ENCODE measurements around the gene CHST15. TPM values are rescaled to one million over a fixed set of nuclear protein-coding genes. Genes with fewer than 3 reads are reported as not detected.

The CHST15 gene
- polyA plus RNA-seq, 1 donor from 2014 or later, result 0.79 TPM

- H4K20me1 ChIP-seq (ENCODE audit: insufficient read depth), result no peaks in the 10 kb centered on the region
- H3K36me3 ChIP-seq (ENCODE audit: insufficient read depth, low read length), result no peaks in the 10 kb centered on the region
- H3K4me3 ChIP-seq (ENCODE audit: low read length), result no peak overlapping the region
- no peaks in the 10 kb centered on the region for H3K9me3 ChIP-seq (ENCODE audit: low read length)
- no peaks in the 10 kb centered on the region for H3F3A ChIP-seq (ENCODE audit: insufficient read depth, low read length, poor library complexity, severe bottlenecking)
- H2AFZ ChIP-seq (ENCODE audit: low read depth, low read length), result no peak overlapping the region
- TF ChIP-seq EP300 (conservative IDR thresholded peaks at IDR 0.05; ENCODE audit: poor library complexity, severe bottlenecking) (no peak), SMC3 (conservative IDR thresholded peaks at IDR 0.05; ENCODE audit: poor library complexity) (no peak), CTCF (IDR thresholded peaks at IDR 0.05; ENCODE audit: poor library complexity, severe bottlenecking) (no peak), TAF1 (IDR thresholded peaks at IDR 0.05; ENCODE audit: low read depth) (no peak), RAD21 (conservative IDR thresholded peaks at IDR 0.05) (no peak), POLR2AphosphoS5 (IDR thresholded peaks at IDR 0.05) (no peak), MXI1 (conservative IDR thresholded peaks at IDR 0.05; ENCODE audit: poor library complexity, severe bottlenecking) (no peak), EZH2 (IDR thresholded peaks at IDR 0.05; ENCODE audit: borderline replicate concordance, insufficient read depth, low read length, poor library complexity, severe bottlenecking) (no peak), REST (IDR thresholded peaks at IDR 0.05; ENCODE audit: borderline replicate concordance) (no peak)
- H3K27me3 ChIP-seq (ENCODE audit: insufficient read depth, low read depth, low read length), result no peaks in the 10 kb centered on the region
- H3K4me2 ChIP-seq (ENCODE audit: low read length), result no peak overlapping the region
- no peaks in the 10 kb centered on the region for H3K9me2 ChIP-seq (ENCODE audit: insufficient read depth, low read length)
- no peak overlapping the region for H3K9ac ChIP-seq (ENCODE audit: low read length)
- H3K27ac ChIP-seq (ENCODE audit: low read length), result no peak overlapping the region
- no peaks in the 10 kb centered on the region for H3K79me2 ChIP-seq (replicated peaks; ENCODE audit: insufficient read depth, low read length)
Measured at GRCh38 chr10:124116771-124117510, 23.5 kb upstream of the CHST15 start.

- Histone ChIP-seq H3K9me3 (ENCODE audit: low read length) (no peaks in the 10 kb centered on the region), H4K20me1 (ENCODE audit: insufficient read depth) (no peaks in the 10 kb centered on the region), H3K27ac (ENCODE audit: low read length) (no peak overlapping the region), H3K79me2 (replicated peaks; ENCODE audit: insufficient read depth, low read length) (no peaks in the 10 kb centered on the region), H3K9me2 (ENCODE audit: insufficient read depth, low read length) (no peaks in the 10 kb centered on the region), H3K4me3 (ENCODE audit: low read length) (no peak overlapping the region), H3K4me2 (ENCODE audit: low read length) (no peak overlapping the region), H3F3A (ENCODE audit: insufficient read depth, low read length, poor library complexity, severe bottlenecking) (no peaks in the 10 kb centered on the region), H3K36me3 (ENCODE audit: insufficient read depth, low read length) (no peaks in the 10 kb centered on the region), H3K27me3 (ENCODE audit: insufficient read depth, low read depth, low read length) (no peaks in the 10 kb centered on the region), H3K9ac (ENCODE audit: low read length) (no peak overlapping the region), H2AFZ (ENCODE audit: low read depth, low read length) (no peak overlapping the region)
- no peak for TF ChIP-seq EZH2 (IDR thresholded peaks at IDR 0.05; ENCODE audit: borderline replicate concordance, insufficient read depth, low read length, poor library complexity, severe bottlenecking)
- no peak for TF ChIP-seq SMC3 (conservative IDR thresholded peaks at IDR 0.05; ENCODE audit: poor library complexity)
- TF ChIP-seq REST (IDR thresholded peaks at IDR 0.05; ENCODE audit: borderline replicate concordance), result no peak
- TF ChIP-seq TAF1 (IDR thresholded peaks at IDR 0.05; ENCODE audit: low read depth), result no peak
- no peak for TF ChIP-seq EP300 (conservative IDR thresholded peaks at IDR 0.05; ENCODE audit: poor library complexity, severe bottlenecking)
- no peak for TF ChIP-seq MXI1 (conservative IDR thresholded peaks at IDR 0.05; ENCODE audit: poor library complexity, severe bottlenecking)
- no peak for TF ChIP-seq CTCF (IDR thresholded peaks at IDR 0.05; ENCODE audit: poor library complexity, severe bottlenecking)
- TF ChIP-seq RAD21 (conservative IDR thresholded peaks at IDR 0.05), result no peak
- no peak for TF ChIP-seq POLR2AphosphoS5 (IDR thresholded peaks at IDR 0.05)
Measured at GRCh38 chr10:124114696-124115095, 21.3 kb upstream of the CHST15 start.
